GM04504 (cell line): Measurements from ENCODE around the gene DCDC2C.

Experiments
- DNase-seq: peaks from one replicate; pipeline ENCODE4 v3.0.0-alpha.2; 2012; ENCODE audit warnings: low read depth

DCDC2C gene

GRCh38 chr2:3674066-3674845 is 29.1 kb upstream of the DCDC2C start:
- DNase-seq: no peak

GRCh38 chr2:3675687-3676086 is 27.7 kb upstream of the DCDC2C start:
- DNase-seq: no peak

GRCh38 chr2:3677436-3677835 is 25.9 kb upstream of the DCDC2C start:
- DNase-seq: no peak

GRCh38 chr2:3678212-3678611 is 25.2 kb upstream of the DCDC2C start:
- DNase-seq: no peak

DNA sequence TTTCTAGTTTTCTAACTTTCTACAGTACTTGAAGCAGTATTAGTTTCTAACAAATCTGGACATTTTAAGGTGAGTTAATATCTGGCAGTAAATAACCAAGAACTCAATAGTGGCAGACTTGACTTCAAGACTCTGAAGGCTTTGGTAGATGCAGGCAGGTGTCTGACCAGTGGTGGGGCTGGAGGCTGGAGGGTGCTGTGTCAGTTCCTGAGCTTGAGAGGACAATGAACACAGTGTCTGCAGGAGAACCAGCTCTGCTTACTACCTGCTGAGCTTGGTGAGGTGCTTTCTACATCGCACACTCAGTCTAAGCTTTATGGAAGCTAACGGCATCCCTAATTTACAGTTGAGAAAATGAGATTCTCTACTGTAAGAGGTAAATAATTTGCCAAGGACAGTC is 24.2 kb upstream of the DCDC2C start:
- DNase-seq: no peak

DNA sequence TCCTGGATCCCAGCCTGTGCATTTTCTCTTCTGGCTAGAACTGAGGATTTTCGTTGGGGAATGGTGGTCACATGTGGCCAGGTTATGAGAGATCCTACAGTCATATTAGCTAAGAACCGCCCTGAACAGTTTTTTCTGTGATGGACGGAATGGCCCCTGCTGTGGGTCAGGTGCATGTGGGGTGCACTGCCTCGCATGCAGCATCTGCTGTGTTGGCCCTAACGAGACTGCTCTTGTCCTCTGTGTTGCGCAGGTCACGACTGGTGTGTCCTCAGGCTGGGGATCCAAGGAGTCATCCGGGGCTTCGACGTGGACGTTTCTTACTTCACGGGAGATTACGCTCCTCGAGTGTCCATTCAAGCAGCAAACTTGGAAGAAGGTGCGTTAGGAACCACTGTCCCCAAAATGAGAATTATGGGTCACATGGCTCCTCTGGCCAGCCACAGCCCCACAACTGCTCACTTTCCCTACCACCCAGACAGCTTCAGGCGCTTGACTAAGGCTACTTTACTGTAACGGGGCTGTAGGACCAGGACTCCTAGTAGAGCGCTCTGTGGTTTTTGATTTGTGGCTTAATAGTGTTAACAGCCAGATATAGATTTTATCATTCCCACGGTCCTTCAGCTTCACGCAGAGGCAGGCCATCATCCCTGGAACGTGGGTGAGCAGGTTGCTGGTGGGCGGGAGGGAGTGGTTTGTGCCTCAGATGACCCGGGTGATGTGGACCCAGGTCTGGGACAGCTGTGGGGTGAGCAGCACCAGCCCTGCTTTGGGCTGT is 23.6 kb upstream of the DCDC2C start:
- no peak for DNase-seq

GRCh38 chr2:3680548-3681345 is 22.6 kb upstream of the DCDC2C start:
- no peak for DNase-seq

GRCh38 chr2:3681625-3682024 is 21.8 kb upstream of the DCDC2C start:
- no peak for DNase-seq

DNA sequence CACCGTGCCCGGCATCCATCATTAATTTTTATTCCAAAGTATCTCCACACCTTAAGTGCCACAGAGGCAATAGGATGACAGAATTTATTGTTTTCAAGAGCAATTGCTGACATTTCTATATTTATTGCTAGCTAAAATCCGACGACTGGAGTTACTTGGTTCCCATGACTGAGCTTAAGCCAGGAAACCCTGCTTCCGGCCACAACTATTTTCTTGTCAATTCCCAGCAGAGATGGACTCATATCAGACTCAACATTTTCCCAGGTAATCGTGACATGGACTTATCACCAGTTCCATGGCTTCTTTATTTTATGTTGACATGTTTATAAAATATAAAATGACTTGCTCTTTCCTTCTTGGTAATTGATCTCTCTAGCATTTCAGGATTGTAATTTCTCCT is 20.6 kb upstream of the DCDC2C start:
- DNase-seq: no peak

DNA sequence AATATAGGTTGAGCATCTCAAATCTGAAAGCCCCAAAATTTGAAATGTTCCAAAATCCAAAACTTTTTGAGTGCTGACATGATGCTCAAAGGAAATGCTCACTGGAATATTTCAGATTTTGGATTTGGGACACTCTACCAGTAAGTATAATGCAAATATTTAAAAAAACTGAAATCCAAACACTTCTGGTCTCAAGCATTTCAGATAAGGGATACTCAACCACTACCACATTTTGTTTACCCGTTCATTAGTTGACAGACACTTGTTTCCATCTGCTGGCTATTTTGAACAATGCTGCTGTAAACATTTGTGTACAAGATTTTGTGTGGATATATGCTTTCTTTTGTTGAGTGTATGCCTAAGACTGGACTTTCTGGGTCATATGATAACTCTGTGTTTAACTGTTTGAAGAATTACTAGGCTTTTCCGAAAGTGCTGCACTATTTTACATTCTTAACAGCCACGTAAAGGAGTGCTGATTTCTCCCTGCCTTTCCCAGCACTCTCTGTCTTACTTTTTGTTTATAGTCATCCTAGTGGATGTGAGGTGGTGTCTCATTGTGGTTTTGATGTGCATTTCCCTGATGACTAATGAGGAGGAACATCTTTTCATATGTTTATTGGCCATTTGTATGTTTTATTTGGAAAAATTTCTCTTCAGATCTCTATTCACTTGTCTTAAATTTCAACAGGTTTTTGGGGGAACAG is 19.5 kb upstream of the DCDC2C start:
- no peak for DNase-seq

GRCh38 chr2:3689998-3690748 is 13.2 kb upstream of the DCDC2C start:
- DNase-seq: no peak

- DNase-seq: no peak
Observed at GRCh38 chr2:3692375-3692774, 11.0 kb upstream of the DCDC2C start.

DNA sequence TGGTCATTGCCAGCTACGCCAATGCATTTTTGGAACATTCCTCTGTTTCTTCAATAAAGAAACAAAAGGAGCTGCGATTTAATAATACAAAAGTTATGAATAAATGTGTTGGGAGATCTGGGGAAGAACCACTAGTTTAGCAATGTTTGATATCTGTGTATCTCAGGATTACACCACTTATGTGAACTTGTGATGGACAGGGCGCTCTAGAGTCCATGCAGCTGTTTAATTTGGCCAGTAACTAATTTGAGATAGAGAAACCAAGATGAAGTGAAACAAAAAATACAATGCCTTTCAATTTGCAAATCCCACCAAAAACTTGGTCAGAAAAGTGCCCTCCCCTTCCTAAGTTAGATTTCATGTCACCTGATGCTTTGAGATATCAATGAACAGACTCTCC is 6.8 kb upstream of the DCDC2C start:
- DNase-seq: no peak

DNA sequence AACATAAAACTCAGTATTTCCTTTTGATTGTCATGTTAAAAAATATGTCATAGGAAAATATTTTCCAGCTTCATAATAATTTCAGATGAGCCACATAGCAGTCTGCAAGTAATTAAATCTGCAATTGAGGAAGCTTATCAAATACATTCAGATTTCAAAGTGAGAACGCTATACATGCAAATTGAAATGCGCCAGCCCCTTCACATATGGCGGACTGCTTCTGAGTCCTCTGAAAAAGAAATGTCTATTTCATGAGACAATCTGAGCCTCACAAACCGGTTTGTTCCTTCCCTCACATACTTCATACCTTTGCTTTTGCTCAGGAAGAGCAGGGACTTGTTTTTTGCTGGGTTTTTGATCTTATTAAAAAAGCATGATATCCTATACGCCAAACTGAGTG is 2.3 kb upstream of the DCDC2C start:
- DNase-seq: no peak

- no peak for DNase-seq
Observed at GRCh38 chr2:3703757-3704355, 481 bp downstream of the DCDC2C start.

GRCh38 chr2:3704692-3705091 is 1.3 kb downstream of the DCDC2C start:
- no peak for DNase-seq

DNA sequence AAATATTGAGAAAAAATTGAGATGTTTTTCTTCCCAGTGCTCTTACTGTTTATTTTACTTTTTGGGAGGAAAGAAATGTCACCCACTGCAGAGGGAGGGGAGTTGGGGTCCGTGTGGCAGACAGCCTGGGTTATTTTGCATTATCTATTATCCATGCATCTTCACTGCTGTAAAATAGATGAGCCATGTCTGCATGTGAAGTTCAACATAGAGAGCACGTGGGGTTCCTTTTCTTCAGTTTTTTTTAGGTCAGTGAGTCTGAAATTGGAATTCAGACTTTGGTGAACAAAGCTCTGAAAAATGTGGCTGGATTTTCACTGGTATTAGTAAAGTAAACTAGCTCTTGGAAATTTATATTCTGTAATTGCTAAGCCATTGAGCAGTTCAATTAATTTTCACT is 2.4 kb downstream of the DCDC2C start:
- no peak for DNase-seq

DNA sequence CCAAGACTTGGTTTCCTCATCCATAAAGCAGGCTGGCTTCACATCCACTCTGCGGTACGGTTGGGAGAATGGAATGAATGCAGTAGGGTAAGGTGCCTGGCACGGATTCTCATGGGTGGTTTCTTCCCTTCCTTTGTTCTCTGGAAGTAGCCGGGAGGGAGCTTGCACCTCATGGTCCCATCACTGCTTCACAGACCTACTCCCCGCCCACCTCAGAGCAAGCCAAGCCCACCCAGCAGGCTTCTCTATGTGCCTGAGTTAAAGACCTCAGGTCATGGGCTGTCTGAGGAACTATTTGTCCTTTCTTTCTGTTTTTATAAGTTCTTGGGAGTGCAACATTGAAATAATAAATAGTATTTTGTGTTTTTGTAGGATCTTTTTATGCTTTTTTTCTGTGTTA is 3.5 kb downstream of the DCDC2C start:
- no peak for DNase-seq

DNA sequence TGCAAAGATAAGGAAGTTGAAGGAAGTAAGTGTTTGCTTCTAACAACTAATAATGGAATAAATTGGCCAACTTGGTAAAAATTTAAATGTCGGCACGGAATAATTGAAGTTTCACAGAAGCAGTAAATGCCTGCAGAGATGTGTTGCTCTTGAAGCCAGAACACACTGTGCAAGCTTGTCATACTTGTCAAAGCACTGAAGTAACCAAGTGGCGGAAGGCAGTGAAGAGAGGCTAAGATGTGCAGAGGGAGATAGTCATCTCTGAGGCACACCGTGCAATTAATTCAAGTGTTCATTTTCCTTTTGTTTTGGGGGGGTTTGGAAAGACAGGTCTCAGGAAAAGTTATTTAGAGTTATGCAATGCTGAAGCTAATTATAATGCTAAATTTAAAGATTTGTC is 5.2 kb downstream of the DCDC2C start:
- no peak for DNase-seq

- DNase-seq: no peak
Observed at GRCh38 chr2:3709225-3709624, 5.8 kb downstream of the DCDC2C start.

GRCh38 chr2:3712424-3712823 is 9.0 kb downstream of the DCDC2C start:
- no peak for DNase-seq
